ENCODE measurements around the gene PCED1A.

GRCh38 chr20:2840967-2841531 is 594 bp upstream of the PCED1A start:
- no peak for TF ChIP-seq CTCF (conservative IDR thresholded peaks at IDR 0.05; ENCODE audit: low read length)
- no peak for TF ChIP-seq EZH2phosphoT487 (IDR thresholded peaks at IDR 0.05; ENCODE audit: borderline replicate concordance, low read depth, low read length)
